ENCODE data around the gene NUP210L. TPM values are rescaled to one million over a fixed set of nuclear protein-coding genes. Genes with fewer than 3 reads are reported as not detected.

NUP210L gene
- total RNA-seq, 1 donor from 2014 or later, result not detected

GRCh38 chr1:154159554-154159953, 4.7 kb upstream of the NUP210L start:
- Histone ChIP-seq H3K4me2 (ENCODE audit: low read length) (no peak overlapping the region), H4K20me1 (ENCODE audit: insufficient read depth, low read length) (peaks cover 84% of the 10 kb centered on the region), H3K27me3 (ENCODE audit: insufficient read depth, low read length) (no peaks in the 10 kb centered on the region), H3K4me1 (ENCODE audit: insufficient read depth, low read length) (peaks cover 6% of the 10 kb centered on the region), H3K9ac (ENCODE audit: low read length) (no peak overlapping the region), H3K9me3 (ENCODE audit: insufficient read depth, low read depth, low read length) (no peaks in the 10 kb centered on the region), H3K36me3 (ENCODE audit: insufficient read depth, low read length) (peaks cover 71% of the 10 kb centered on the region), H3K4me3 (ENCODE audit: insufficient read depth, low read depth, low read length) (no peak overlapping the region), H2AFZ (ENCODE audit: low read depth, low read length) (no peak overlapping the region), H3K79me2 (ENCODE audit: insufficient read depth, low read length) (peaks cover 53% of the 10 kb centered on the region), H3K27ac (ENCODE audit: low read depth, low read length) (no peak overlapping the region)
- FAIRE-seq (no peak), DNase-seq (ENCODE audit: low read depth) (no peak)
- peaks cover 36% of the 10 kb centered on the region for H3K36me3 Mint-ChIP-seq (ENCODE audit: low read depth, unreplicated experiment)
- peaks cover 37% of the 10 kb centered on the region for H3K4me1 Mint-ChIP-seq (ENCODE audit: low read depth, unreplicated experiment)
- no peak overlapping the region for H3K4me3 Mint-ChIP-seq (ENCODE audit: unreplicated experiment)
- TF ChIP-seq EZH2 (IDR thresholded peaks at IDR 0.05; ENCODE audit: insufficient read depth, low read length) (no peak), CTCF (IDR thresholded peaks at IDR 0.05; ENCODE audit: insufficient read depth, low read depth, low read length) (no peak)
- H3K9me3 Mint-ChIP-seq (ENCODE audit: unreplicated experiment), result no peaks in the 10 kb centered on the region
- H3K27me3 Mint-ChIP-seq (ENCODE audit: low read depth, unreplicated experiment), result no peaks in the 10 kb centered on the region
- H3K27ac Mint-ChIP-seq (ENCODE audit: unreplicated experiment), result no peak overlapping the region

GRCh38 chr1:154158307-154159125, 3.6 kb upstream of the NUP210L start:
- Mint-ChIP-seq H3K36me3 (ENCODE audit: low read depth, unreplicated experiment) (peaks cover 31% of the 10 kb centered on the region), H3K9me3 (ENCODE audit: unreplicated experiment) (no peaks in the 10 kb centered on the region), H3K4me1 (ENCODE audit: low read depth, unreplicated experiment) (peaks cover 40% of the 10 kb centered on the region), H3K27ac (ENCODE audit: unreplicated experiment) (peak overlapping the region; percentile 41), H3K27me3 (ENCODE audit: low read depth, unreplicated experiment) (no peaks in the 10 kb centered on the region), H3K4me3 (ENCODE audit: unreplicated experiment) (peak overlapping the region; percentile 40)
- Histone ChIP-seq H2AFZ (ENCODE audit: low read depth, low read length) (no peak overlapping the region), H3K79me2 (ENCODE audit: insufficient read depth, low read length) (peaks cover 44% of the 10 kb centered on the region), H3K27me3 (ENCODE audit: insufficient read depth, low read length) (no peaks in the 10 kb centered on the region), H3K9ac (ENCODE audit: low read length) (no peak overlapping the region), H3K4me2 (ENCODE audit: low read length) (no peak overlapping the region), H4K20me1 (ENCODE audit: insufficient read depth, low read length) (peaks cover 83% of the 10 kb centered on the region), H3K4me1 (ENCODE audit: insufficient read depth, low read length) (peaks cover 6% of the 10 kb centered on the region), H3K27ac (ENCODE audit: low read depth, low read length) (no peak overlapping the region), H3K36me3 (ENCODE audit: insufficient read depth, low read length) (peaks cover 62% of the 10 kb centered on the region), H3K9me3 (ENCODE audit: insufficient read depth, low read depth, low read length) (no peaks in the 10 kb centered on the region), H3K4me3 (ENCODE audit: insufficient read depth, low read depth, low read length) (no peak overlapping the region)
- DNase-seq (ENCODE audit: low read depth) (no peak), FAIRE-seq (no peak)
- TF ChIP-seq CTCF (IDR thresholded peaks at IDR 0.05; ENCODE audit: insufficient read depth, low read depth, low read length) (no peak), EZH2 (IDR thresholded peaks at IDR 0.05; ENCODE audit: insufficient read depth, low read length) (no peak)
